ENCODE measurements around the gene RIOK2. TPM values are rescaled to one million over a fixed set of nuclear protein-coding genes. Genes with fewer than 3 reads are reported as not detected.

Gene RIOK2
- total RNA-seq, 2 donors from 2014 or later: 27.3 to 37.7 TPM

- 93% methylated on average over 5 of the region's 5 CpGs; no CpG with 5 or more reads in 1 of the 2 experiments for WGBS, 2 experiments (ENCODE audit: insufficient coverage in 1 of 2, insufficient read length in 1 of 2)
- no peak for DNase-seq
- Mint-ChIP-seq H3K9me3 (no peaks in the 10 kb centered on the region), H3K4me3 (no peak overlapping the region), H3K27me3 (ENCODE audit: insufficient read depth) (no peaks in the 10 kb centered on the region), H3K27ac (no peak overlapping the region), H3K36me3 (ENCODE audit: low read depth) (no peaks in the 10 kb centered on the region), H3K4me1 (peaks cover 11% of the 10 kb centered on the region)
- Histone ChIP-seq H3K27me3 (ENCODE audit: control insufficient read depth, insufficient read depth, low read length, poor library complexity, severe bottlenecking) (no peaks in the 10 kb centered on the region), H3K9ac (ENCODE audit: extremely low read depth, low read length, poor library complexity, severe bottlenecking) (no peak overlapping the region), H3K36me3 (ENCODE audit: control insufficient read depth, insufficient read depth, low read length) (no peaks in the 10 kb centered on the region), H3K27ac (ENCODE audit: low read depth, low read length) (no peak overlapping the region), H3K9me3 (ENCODE audit: control insufficient read depth, low read length) (no peaks in the 10 kb centered on the region), H3K4me3 (ENCODE audit: low read length) (no peak overlapping the region), H3K4me1 (ENCODE audit: control insufficient read depth, insufficient read depth, low read length) (peaks cover 3% of the 10 kb centered on the region)
- no peak for TF ChIP-seq CTCF (conservative IDR thresholded peaks at IDR 0.05)
Observed at GRCh38 chr5:97111004-97111403, 72.0 kb downstream of the RIOK2 start.

Other genes starting within 250 kb of the RIOK2 start
- gene LNPEP, start 247.2 kb downstream of the RIOK2 start, total RNA-seq: 10 to 100 TPM; 11.2 to 12.3 TPM
- gene LIX1, start 40.6 kb downstream of the RIOK2 start, total RNA-seq: under 1 TPM; 0.09 to 0.15 TPM